ENCODE data around the gene CDK11B. TPM values are rescaled to one million over a fixed set of nuclear protein-coding genes. Genes with fewer than 3 reads are reported as not detected.

CDK11B gene
- total RNA-seq, 1 donor from 2014 or later = 29.7 TPM

DNA sequence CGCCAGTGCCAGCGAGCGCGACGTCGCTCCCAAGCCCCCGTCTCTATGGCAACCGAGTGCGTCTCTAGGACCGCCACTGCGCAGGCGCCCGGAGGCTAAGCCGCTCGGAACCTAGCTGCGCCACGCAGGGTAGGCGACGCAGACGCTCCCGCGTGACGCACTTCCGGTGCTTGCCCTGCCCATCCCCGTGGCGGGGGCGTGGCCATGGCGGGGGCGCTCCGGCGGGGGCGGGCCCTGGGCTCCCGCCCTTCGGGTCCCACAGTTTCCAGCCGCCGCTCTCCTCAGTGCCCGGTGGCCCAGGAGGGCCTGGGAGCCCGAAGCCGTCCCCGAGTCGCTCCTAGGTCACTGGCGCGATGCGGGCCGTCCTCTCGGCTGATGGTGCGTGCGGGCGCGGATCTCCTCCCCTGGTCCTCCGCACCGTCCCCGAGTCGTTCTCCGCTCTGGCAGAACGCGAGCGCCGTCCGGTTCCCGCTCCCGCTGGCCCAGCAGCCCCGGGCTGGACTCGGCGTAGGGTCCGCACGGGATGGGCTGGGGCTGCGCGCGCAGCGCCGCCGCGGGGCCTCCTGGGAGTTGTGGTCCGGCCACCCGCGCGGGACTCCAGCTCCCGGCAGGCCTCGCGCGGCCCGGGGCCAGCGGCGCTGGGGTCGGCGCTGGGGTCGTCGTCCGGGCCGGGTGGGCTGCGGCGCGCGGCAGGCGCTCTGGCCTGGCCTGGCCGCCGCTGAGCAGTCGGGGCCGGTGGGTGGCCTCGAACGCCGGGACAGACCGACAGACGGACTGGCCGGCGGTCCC lies 43.4 kb downstream of the CDK11B start, which contains the start of gene MIB2:
TSS of gene MIB2 (plus strand) at position 245 of the 789 bp plus-strand sequence. CDS start 7,953 bp downstream, outside the sequence.
- H3K9me3 Mint-ChIP-seq (ENCODE audit: unreplicated experiment) = no peaks in the 10 kb centered on the region

DNA sequence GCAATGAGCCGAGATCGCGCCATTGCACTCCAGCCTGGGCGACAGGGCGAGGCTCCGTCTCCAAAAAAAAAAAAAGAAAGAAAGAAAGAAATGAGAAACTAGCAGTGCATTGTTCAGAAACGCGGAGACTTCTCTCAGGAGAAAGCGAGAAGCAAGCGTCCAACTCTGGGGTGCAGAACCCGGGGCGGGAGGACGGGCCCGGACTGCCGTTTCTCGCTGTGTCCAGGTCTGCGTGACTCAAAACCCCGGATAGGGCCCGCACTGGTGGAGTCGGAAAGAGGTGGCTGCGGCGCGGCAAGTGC lies 43.9 kb downstream of the CDK11B start:
- Mint-ChIP-seq H3K27me3 (ENCODE audit: unreplicated experiment) (no peaks in the 10 kb centered on the region), H3K36me3 (ENCODE audit: unreplicated experiment) (peaks cover 6% of the 10 kb centered on the region), H3K27ac (ENCODE audit: unreplicated experiment) (peak overlapping the region; percentile 75), H3K4me3 (ENCODE audit: unreplicated experiment) (peak overlapping the region; percentile 87), H3K4me1 (ENCODE audit: unreplicated experiment) (peaks cover 34% of the 10 kb centered on the region), H3K9me3 (ENCODE audit: unreplicated experiment) (no peaks in the 10 kb centered on the region)
- DNase-seq (ENCODE audit: extremely low spot score, unreplicated experiment) = no peak
- TF ChIP-seq, protein P1, sequence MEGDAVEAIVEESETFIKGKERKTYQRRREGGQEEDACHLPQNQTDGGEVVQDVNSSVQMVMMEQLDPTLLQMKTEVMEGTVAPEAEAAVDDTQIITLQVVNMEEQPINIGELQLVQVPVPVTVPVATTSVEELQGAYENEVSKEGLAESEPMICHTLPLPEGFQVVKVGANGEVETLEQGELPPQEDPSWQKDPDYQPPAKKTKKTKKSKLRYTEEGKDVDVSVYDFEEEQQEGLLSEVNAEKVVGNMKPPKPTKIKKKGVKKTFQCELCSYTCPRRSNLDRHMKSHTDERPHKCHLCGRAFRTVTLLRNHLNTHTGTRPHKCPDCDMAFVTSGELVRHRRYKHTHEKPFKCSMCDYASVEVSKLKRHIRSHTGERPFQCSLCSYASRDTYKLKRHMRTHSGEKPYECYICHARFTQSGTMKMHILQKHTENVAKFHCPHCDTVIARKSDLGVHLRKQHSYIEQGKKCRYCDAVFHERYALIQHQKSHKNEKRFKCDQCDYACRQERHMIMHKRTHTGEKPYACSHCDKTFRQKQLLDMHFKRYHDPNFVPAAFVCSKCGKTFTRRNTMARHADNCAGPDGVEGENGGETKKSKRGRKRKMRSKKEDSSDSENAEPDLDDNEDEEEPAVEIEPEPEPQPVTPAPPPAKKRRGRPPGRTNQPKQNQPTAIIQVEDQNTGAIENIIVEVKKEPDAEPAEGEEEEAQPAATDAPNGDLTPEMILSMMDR (IDR thresholded peaks at IDR 0.05) = no peak

More for the DNA sequence above, 43.4 kb downstream of the CDK11B start, which contains the start of gene MIB2:
- H3K4me3 Mint-ChIP-seq (ENCODE audit: unreplicated experiment) = peak within 1 kb of the TSS; percentile 87
- H3K36me3 Mint-ChIP-seq (ENCODE audit: unreplicated experiment) = peaks cover 6% of the 10 kb centered on the region
- no peaks in the 10 kb centered on the region for H3K27me3 Mint-ChIP-seq (ENCODE audit: unreplicated experiment)
- TF ChIP-seq, protein P1 (IDR thresholded peaks at IDR 0.05) = no peak
- peaks cover 34% of the 10 kb centered on the region for H3K4me1 Mint-ChIP-seq (ENCODE audit: unreplicated experiment)
- H3K27ac Mint-ChIP-seq (ENCODE audit: unreplicated experiment) = peak within 1 kb of the TSS; percentile 81
- DNase-seq (ENCODE audit: extremely low spot score, unreplicated experiment) = peak; percentile 99

DNA sequence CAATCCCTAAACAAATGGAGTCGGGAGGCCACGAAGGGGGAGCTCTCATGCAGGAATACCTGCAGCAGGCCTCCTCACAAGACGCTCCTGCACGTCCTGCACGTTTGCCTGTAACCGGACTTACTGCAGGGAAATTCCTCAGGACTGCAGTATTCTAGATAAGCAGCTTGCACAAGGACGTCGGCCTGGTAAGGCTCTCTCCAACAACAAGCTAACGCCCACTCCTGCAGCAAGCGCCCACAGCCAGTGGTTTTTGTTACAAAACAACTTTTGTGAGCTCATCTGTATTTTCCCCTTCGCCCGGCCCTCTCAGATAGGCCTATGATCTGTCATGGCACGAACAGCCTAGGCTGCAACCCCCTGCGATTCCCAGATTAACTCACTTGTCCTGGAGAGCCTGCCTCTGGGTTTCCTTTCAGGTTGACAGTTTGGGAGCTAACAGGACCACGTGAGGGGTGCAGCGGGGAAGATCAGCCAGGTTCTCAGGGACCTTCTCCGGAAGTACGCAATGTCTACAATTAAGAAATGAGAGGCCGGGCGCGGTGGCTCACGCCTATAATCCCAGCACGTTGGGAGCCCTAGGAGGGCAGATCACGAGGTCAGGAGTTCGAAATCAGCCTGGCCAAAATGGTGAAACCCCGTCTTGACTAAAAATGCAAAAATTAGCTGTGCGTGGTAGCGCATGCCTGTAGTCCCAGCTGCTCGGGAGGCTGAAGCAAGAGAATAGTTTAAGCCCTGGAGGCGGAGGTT lies 44.4 kb downstream of the CDK11B start:
- H3K4me3 Mint-ChIP-seq (ENCODE audit: unreplicated experiment) = peak overlapping the region; percentile 87
- peaks cover 6% of the 10 kb centered on the region for H3K36me3 Mint-ChIP-seq (ENCODE audit: unreplicated experiment)
- peak overlapping the region; percentile 75 for H3K27ac Mint-ChIP-seq (ENCODE audit: unreplicated experiment)
- DNase-seq (ENCODE audit: extremely low spot score, unreplicated experiment) = no peak
- no peaks in the 10 kb centered on the region for H3K27me3 Mint-ChIP-seq (ENCODE audit: unreplicated experiment)
- no peaks in the 10 kb centered on the region for H3K9me3 Mint-ChIP-seq (ENCODE audit: unreplicated experiment)
- TF ChIP-seq, protein P1 (IDR thresholded peaks at IDR 0.05) = no peak
- peaks cover 34% of the 10 kb centered on the region for H3K4me1 Mint-ChIP-seq (ENCODE audit: unreplicated experiment)

DNA sequence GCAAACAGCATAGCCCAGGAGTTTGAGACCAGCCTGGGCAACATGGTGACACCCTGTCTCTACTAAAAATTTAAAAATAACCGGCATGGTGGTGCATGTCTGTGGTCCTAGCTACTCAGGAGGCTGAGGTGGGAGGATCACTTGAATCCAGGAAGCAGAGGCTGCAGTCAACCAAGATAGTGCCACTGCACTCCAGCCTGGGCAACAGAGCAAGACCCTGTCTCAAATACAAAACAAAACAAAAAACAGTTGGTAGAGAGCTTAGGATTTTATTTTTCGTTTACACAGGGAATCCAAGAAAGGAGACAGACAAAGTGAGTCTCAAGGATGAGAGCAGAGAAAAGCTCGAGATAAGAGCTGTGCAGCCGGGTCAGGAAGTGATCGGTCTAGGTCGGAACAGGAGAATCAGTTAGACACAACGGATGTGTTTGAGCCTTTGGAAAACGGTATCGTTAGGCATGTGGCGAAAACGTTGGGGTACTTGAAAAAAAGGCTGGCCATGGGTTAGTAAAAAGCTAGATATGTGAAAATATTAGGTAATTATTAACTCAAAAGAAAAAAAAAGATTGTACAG lies 45.2 kb downstream of the CDK11B start:
- TF ChIP-seq, protein P1 (IDR thresholded peaks at IDR 0.05) = no peak
- Mint-ChIP-seq H3K9me3 (ENCODE audit: unreplicated experiment) (no peaks in the 10 kb centered on the region), H3K36me3 (ENCODE audit: unreplicated experiment) (peaks cover 6% of the 10 kb centered on the region), H3K4me3 (ENCODE audit: unreplicated experiment) (peak overlapping the region; percentile 87), H3K4me1 (ENCODE audit: unreplicated experiment) (peaks cover 34% of the 10 kb centered on the region), H3K27ac (ENCODE audit: unreplicated experiment) (no peak overlapping the region), H3K27me3 (ENCODE audit: unreplicated experiment) (no peaks in the 10 kb centered on the region)
- DNase-seq (ENCODE audit: extremely low spot score, unreplicated experiment) = no peak

DNA sequence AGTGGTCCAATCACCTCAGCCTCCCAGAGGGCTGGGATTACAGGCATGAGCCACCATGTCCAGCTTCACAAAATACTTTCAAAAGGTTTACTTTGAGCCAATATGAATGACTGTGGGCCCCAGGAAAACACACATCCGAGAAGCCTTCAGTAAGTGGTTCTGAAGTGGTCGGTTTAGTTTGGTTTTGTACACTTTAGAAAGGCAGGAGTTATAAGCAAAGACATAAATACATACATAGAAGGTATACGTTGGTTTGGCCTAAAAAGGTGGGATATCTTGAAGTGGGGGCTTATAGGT lies 46.8 kb downstream of the CDK11B start:
- Mint-ChIP-seq H3K27ac (ENCODE audit: unreplicated experiment) (no peak overlapping the region), H3K4me3 (ENCODE audit: unreplicated experiment) (peak overlapping the region; percentile 40), H3K36me3 (ENCODE audit: unreplicated experiment) (peaks cover 3% of the 10 kb centered on the region), H3K4me1 (ENCODE audit: unreplicated experiment) (peaks cover 25% of the 10 kb centered on the region), H3K27me3 (ENCODE audit: unreplicated experiment) (no peaks in the 10 kb centered on the region), H3K9me3 (ENCODE audit: unreplicated experiment) (no peaks in the 10 kb centered on the region)
- TF ChIP-seq, protein P1 (IDR thresholded peaks at IDR 0.05) = no peak
- DNase-seq (ENCODE audit: extremely low spot score, unreplicated experiment) = no peak

Data from osteocyte (in vitro differentiated cells).